GM12874 (cell line): ENCODE results near the gene GIMAP5.

ENCODE experiments used
- CTCF ChIP-seq: IDR thresholded peaks from 2 replicates; pipeline ENCODE4 v1.5.1; 2011; ENCODE audit warnings: low read depth, mild to moderate bottlenecking, control low read depth, low read length, moderate library complexity; ENCODE audit not compliant: insufficient read depth

GIMAP5 gene

GRCh38 chr7:150716939-150717338, 20.3 kb upstream of the GIMAP5 start:
- TF ChIP-seq CTCF: no peak

- TF ChIP-seq CTCF: no peak
These were observed 19.3 kb upstream of the GIMAP5 start for GRCh38 chr7:150717814-150718420.

- no peak for TF ChIP-seq CTCF
These were observed 17.8 kb upstream of the GIMAP5 start for GRCh38 chr7:150719436-150719835.

- TF ChIP-seq CTCF: no peak
These were observed 17.0 kb upstream of the GIMAP5 start for GRCh38 chr7:150719960-150720891.

GRCh38 chr7:150721970-150722373, 15.2 kb upstream of the GIMAP5 start:
- TF ChIP-seq CTCF: no peak

GRCh38 chr7:150722431-150722931, 14.7 kb upstream of the GIMAP5 start:
- TF ChIP-seq CTCF: no peak

GRCh38 chr7:150723467-150723866, 13.8 kb upstream of the GIMAP5 start:
- TF ChIP-seq CTCF: no peak
